GM18526 (cell line): ENCODE results near the gene TECPR2.

Experiments
- POLR2A ChIP-seq: IDR thresholded peaks from 3 replicates; pipeline ENCODE4 v1.6.1; 2011; ENCODE audit not compliant: insufficient read length; ENCODE audit errors: extremely low read depth

Gene TECPR2, protein sequence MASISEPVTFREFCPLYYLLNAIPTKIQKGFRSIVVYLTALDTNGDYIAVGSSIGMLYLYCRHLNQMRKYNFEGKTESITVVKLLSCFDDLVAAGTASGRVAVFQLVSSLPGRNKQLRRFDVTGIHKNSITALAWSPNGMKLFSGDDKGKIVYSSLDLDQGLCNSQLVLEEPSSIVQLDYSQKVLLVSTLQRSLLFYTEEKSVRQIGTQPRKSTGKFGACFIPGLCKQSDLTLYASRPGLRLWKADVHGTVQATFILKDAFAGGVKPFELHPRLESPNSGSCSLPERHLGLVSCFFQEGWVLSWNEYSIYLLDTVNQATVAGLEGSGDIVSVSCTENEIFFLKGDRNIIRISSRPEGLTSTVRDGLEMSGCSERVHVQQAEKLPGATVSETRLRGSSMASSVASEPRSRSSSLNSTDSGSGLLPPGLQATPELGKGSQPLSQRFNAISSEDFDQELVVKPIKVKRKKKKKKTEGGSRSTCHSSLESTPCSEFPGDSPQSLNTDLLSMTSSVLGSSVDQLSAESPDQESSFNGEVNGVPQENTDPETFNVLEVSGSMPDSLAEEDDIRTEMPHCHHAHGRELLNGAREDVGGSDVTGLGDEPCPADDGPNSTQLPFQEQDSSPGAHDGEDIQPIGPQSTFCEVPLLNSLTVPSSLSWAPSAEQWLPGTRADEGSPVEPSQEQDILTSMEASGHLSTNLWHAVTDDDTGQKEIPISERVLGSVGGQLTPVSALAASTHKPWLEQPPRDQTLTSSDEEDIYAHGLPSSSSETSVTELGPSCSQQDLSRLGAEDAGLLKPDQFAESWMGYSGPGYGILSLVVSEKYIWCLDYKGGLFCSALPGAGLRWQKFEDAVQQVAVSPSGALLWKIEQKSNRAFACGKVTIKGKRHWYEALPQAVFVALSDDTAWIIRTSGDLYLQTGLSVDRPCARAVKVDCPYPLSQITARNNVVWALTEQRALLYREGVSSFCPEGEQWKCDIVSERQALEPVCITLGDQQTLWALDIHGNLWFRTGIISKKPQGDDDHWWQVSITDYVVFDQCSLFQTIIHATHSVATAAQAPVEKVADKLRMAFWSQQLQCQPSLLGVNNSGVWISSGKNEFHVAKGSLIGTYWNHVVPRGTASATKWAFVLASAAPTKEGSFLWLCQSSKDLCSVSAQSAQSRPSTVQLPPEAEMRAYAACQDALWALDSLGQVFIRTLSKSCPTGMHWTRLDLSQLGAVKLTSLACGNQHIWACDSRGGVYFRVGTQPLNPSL (N-terminal part only)

DNA sequence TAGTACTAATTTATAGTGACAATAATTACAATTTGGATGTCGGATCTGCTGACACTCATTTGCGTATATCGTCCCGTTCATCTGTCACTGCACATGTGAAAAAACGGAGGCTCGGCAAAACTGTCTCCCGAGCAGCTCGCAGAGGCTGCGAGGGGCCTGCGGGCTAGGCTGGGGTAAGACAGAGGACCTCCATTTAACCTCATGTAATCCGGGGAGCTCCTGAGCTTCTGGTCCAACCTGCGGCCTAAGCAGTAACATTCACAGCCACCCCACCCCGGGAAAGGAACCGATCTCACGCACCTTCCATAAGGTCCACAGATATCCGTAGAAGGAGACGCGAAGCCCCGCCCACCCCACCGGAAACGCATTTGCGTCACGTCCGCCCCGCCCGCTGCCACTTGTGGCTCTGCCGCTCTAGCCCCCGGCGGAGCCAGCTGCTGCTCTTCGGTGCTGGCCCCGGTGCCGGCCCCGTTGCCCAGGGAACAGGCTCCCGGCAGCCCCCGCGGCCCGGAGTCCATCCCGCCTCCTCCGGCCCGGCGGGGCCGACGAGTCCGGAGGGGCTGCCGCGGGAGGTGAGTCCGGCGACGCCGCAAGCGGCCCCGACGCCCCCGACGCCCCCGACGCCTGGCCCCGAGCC, at the start of gene TECPR2, which contains the start of gene CINP:
Gene TECPR2, plus strand, starts transcription at position 397 of the 637 bp plus-strand sequence. CDS start 13,781 bp downstream, outside the sequence.
Gene CINP, minus strand, starts transcription at position 346 of the 637 bp plus-strand sequence. Its CDS starts 39 bp downstream, at position 307.
- TF ChIP-seq POLR2A, result peak; percentile 72

DNA sequence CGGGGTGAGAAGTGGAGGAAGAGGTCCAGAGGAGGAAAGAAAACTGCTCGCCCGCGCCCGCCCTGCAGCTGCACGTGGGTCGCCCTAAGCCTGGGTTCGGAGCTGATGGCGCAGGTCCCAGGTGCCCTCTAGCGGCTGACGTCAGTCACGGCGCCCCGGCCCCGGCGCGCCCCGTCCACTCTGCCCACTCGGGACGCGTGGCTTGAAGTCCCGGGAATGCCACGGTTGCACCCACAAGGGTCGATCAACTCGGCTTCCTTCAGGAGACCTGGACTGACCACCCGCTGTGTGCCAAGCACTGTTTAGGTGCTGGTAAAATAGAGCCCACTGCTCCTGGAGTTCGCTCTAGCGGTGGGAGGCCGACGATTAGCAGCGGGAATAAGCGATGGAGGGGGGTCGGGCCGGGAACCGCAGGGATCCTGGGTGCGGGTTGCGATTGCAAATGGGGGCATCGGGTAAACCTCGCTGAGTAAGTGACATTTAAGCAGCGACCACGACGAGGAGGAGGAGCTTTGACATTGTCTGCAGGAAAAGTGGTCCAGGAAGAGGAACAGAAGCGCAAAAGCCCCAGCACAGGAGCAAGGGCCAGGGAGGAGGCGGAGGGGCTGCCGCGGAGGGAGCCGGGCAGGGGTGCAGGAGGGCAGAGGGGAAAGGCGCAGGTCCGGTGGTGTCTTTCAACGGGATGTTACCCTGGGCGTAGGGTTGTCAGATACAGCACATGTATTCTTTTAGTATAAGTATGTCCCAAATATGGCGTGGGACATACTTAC, 48.3 kb upstream of the TECPR2 start:
- no peak for TF ChIP-seq POLR2A

- TF ChIP-seq POLR2A, result no peak
These were observed 47.6 kb upstream of the TECPR2 start for GRCh38 chr14:102315121-102315520.

DNA sequence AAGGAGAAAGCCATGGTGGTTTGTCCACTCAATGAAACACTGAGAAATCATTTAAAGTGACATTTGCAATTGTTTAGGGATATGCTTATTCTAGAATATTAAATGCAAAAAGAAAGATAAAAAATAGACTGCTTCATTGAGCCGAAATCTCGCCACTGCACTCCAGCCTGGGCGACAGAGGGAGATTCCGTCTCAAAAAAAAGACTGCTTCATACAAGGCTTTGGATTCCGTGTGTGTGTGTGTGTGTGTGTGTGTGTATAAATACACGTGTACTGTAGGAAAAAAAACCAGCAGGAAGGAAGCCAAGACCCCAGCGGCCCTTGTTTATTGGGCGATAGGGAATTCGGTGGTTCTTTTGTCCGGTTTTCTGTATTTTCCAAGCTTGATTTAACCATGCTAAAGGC, 46.4 kb upstream of the TECPR2 start:
- TF ChIP-seq POLR2A, result no peak

- peak; percentile 21 for TF ChIP-seq POLR2A
These were observed 45.8 kb upstream of the TECPR2 start for GRCh38 chr14:102316743-102317563.

DNA sequence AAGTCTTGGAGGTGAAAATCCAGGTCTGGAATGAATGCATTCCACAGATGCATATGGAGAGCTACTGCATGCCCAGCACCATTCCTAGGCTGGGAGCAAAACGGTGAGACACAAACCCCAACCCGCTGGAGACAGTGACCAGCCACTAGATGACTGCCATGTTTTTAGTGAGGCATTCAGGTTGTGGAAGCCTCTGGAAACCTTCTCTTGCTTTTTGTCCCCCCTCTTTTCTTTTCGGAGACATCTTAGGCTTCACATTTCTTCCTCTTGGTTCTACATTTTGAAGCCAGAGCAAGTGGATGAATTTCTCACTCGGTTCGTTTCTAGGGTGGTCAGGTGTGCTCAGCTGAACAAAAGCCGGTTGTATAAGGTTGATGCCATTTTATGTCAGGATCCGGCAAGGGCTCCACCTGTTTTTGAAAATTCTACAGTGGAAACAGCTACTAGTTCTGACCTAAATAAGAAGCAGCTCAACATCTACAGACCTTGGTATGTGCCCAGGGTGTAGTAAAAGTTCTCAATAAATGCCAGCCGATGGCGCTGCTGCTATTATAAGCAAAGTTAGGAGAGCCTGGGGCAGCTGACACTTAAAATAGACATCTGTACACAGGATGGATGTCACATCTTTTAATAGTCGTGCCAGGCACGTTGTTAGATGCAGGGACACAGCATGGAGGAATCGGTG, 45.0 kb upstream of the TECPR2 start:
- no peak for TF ChIP-seq POLR2A

- TF ChIP-seq POLR2A, result no peak
These were observed 43.9 kb upstream of the TECPR2 start for GRCh38 chr14:102318781-102319276.

GRCh38 chr14:102319351-102320032, 43.2 kb upstream of the TECPR2 start, which contains the start of gene ZNF839:
ZNF839 (plus strand) TSS chr14:102319746; CDS start chr14:102319766, 20 bp downstream.
- peak; percentile 59 for TF ChIP-seq POLR2A

DNA sequence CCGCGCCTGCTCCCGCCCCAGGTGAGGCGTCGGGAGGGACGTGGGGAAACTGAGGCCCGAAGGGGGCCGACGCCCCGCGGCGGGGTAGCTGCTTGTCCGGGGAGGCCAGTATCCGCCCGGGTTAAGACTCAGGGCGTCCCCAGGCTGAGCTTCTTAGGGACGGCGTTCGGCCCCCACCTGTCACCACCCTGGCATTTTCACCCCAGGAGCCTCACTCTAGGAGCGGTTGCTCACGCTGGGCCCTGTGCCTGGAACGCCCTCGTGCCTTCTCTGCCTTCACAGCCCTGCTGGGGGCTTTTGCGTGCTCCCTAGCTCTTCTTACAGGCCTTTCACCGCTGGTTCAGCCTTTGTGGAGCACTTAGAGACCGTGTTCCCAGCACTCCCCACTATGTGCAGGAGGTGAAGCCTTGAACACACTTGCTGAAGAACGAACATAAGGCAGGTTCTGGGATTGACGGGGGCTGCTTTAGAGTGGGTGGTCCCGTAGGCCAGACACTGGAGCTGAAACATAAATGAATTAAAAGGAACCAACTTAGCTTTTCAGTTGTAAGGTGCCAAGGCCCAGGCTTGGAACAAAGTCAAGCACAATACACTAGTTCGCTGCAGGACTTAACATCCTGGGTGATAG, 42.6 kb upstream of the TECPR2 start:
- no peak for TF ChIP-seq POLR2A

DNA sequence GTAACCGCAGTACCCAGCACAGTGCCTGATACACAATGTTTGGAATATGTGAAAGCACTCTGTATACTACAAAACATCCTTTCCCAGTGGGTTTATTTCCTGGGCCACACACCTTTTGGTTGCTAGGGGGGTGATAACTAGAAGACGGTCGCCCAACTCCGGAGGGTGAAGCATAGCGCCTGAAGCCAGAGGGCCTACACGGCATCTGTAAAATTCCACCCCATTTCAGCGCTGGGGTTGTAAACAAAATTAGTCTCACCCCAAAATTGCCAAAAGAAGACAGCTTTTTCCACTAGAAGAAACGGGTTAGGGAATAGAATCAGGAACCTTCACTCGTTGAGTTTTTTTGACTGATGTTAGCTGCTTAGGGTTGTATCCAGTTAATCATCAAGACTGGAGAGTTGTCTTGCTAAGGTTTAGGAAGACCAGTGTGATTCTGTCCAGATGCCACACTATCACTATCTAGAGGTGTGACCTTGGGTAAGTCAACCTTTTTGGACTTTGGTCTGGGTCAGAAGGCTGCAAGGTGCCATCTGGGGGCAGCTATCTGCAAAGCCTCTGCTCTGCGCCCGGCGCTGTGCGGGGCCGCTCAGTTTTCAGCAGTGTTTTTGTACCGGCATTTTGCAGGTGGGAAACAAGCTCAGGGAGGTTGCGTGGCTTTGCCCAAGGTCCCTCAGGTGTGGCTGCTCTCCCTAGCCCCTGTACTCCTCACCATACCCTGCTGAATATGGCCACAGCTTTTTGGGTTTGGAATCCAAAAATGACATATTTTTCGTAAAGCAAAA, 41.9 kb upstream of the TECPR2 start:
- no peak for TF ChIP-seq POLR2A
